GM19438 (cell line): ENCODE measurements around the gene IFFO2.
A peak's percentile ranks its signal among the peaks of the same experiment; 100 is the strongest.

ENCODE experiments used
- ATAC-seq: cut with Tn5 transposase; IDR thresholded peaks from one replicate; pipeline ENCODE4 v1.9.1; 2021; ENCODE audit warnings: low read depth; ENCODE audit not compliant: unreplicated experiment

Gene IFFO2

GRCh38 chr1:18922319-18922726 is 34.2 kb downstream of the IFFO2 start:
- ATAC-seq: no peak

DNA sequence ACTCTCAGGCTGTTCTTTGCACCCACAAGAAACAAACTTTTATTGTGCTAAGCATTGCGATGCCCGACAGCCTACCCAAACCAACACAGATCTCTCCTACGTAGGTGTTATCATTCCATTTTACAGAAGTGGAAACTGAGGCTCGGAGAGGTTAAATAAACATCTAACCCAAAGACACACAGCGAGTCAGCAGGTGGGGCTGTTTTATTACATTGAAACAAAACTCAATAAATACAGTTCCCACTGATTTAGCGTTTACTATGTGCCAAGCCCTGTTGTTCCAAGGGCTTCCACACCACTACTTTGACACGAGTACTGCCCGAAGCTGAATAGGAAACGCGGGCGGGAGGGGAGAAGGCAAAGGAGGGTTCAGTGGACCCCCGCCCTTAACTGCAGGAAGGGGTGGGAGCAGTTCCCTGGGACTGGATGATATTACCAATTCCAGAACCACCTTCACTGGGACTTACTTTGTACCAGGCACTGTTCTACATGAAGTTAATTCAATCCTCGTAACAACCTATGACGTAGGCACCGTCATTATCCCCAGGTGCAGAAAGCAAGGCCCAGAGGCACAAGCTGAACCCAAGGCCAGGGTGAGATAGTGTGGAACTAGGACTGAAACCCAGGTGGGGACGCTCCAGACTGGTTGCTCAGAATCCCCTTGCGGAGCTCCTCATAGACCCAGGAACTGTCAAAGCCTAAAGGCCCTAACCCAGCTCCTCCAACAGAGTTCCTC is 34.8 kb downstream of the IFFO2 start:
- no peak for ATAC-seq

GRCh38 chr1:18920931-18921330 is 35.5 kb downstream of the IFFO2 start:
- no peak for ATAC-seq

DNA sequence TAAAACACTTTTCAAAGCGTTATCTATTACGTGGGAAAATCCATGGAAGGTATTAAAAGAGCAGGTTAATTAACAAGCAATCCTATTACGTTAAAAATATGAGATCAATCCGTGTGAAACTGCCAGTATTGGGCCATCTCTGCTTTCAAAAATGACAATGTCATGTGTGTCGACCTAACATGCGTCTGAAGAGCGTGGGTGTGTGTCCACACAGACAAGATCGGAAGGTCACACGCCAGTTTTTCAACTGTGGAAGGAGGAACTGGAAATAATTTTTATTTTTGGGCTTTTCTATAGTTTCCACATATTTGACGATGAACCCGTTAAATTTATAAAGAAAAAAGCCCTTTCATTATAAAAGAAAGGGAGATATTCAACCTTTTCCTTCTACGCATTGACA is 36.5 kb downstream of the IFFO2 start:
- no peak for ATAC-seq

- no peak for ATAC-seq
Observed at GRCh38 chr1:18919197-18919905, 37.1 kb downstream of the IFFO2 start.

DNA sequence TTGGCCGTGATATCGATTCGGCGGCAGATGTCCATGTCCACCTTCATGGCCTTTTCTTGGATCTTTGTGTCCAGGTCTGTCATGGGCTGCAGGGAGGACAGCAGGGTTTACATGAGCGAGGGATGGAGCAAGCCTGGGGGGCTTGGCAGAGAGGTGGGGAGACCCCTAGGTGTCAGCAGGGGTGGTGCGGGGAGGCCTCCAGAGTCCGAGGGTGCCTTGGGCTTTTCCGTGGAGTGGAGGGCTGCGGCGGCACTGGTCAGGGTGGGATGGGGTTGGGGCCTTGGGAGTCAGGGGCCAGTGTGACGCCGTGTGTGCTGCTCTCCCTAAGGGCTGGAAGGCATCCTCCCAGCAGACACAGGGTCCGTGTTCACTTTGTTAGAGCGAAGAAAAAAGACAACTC is 38.1 kb downstream of the IFFO2 start:
- no peak for ATAC-seq

- ATAC-seq: no peak
Observed at GRCh38 chr1:18917071-18917799, 39.2 kb downstream of the IFFO2 start.

- no peak for ATAC-seq
Observed at GRCh38 chr1:18915341-18915740, 41.1 kb downstream of the IFFO2 start.

DNA sequence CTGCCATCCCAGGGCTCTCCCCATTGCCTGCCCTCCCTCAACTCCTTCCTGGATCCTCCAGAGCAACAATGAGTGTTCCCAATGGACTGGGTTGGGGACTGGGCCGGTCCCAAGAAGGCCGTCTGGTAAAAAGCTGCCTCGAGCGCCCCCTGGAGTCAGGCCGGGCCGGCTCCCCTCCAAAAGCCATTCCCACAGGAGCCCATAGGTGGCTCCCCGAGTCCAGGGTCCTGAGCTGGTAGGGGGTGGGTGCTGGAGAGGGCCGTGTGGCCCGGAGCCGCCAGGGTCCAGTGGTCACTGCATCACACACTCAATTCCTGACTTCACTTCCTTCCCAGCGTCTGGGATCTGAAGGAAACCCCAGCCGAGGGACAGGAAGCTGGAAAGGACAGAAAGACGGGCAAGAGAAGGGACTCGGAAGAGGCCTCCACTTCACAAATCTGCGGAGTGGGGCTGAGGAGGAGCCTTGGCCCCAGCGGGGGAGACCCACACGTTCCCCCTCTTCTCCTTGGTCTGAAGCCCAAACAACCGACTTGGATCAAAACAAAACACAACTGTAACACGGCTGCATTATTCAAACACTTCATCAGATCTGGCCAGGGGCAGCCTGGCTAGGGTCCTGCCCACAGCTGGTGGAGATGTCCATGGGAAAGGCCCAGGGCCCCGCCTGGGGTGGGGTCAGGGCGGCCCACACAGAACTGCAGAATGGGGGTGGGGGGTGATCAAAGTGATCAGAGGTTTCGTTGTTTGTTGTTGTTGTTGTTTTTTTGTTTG is 43.2 kb downstream of the IFFO2 start:
- no peak for ATAC-seq

- ATAC-seq: no peak
Observed at GRCh38 chr1:18912550-18912949, 43.9 kb downstream of the IFFO2 start.

- ATAC-seq: no peak
Observed at GRCh38 chr1:18908911-18909771, 47.3 kb downstream of the IFFO2 start.

DNA sequence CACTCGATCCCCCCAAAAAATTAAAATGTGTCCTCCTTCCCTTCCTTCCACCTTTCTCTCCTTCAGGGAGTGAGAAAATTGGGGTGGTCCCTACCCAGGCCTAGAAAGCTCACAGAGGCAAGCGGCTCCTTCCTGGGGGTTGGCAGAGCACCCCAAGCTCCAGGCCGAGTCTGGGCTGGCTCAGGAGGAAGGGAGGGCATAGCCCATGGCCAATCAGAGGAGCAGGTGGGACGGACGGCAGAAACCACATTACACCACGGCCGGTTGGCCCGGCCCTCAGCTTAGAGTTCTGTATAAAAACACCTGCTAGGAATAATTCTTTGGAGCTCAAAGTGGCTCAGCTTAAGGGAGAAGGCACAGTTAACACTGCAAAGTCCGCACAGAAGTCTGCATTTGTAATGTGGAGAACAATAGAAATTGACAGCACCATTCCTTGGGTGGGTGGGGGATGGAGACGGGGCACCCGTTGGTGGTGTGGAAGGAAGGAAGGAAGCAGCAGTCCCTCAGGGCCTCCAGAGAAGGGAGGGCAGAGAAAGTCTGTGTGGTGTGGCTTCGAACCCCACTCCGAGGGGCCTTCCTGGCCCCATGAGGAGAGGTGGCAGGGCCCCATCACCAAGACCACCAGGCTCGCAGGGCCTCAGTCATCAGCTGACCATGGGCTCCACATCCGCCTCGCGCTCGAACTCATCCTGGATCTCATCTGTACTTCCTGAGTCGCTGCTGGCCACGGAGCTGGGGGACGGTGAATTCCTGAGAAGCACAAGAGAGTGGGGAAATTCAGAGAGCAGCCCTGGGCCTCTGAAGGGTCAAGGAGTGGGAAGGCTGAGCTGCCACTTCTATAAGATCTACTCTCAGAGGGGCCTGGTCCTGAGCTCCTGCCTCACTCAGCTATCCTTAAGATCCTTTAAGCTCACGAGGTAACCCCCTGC is 48.3 kb downstream of the IFFO2 start:
- no peak for ATAC-seq

DNA sequence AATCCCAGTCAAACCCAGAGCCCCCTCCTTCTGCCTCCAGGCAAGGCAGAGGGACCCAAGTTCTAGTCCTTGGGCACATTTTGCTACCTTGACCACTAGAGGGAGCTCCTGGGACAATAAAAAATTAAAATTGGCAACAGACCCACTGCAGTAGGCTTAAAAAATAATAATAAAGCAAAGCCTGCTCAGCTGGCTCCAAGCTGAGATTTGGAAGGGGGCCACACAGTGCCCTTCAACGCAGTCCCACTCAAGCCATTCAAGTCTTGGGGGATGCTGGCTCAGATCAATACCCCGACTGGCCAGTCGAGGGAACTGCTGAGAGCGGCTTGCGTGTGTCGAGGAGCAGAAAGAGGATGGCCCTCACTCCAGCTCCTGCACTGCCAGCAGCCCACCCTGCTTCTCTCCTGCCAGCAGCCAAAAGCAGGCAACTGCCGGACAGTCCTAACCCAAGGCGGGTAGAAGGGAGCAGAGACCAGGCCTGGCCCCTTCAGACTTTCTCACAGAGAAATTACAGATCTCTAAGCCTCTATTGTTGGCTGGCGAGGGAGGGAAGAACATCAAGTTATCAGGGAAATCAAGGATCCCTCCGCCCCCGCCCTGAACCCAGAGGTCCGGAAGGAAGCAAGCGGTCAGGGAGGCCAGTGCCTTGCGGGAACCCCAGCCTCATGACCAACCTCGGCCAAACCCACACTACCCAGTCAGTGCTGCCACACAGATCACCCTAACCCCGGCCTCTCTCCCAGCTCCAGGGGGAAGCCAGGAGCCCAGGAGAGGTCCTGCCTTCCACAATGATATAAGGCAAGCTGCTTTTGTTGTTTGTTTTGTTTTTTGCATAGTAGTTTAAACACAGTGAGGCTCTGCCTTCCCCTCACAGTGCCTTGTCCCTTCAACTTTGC is 49.2 kb downstream of the IFFO2 start:
- no peak for ATAC-seq

DNA sequence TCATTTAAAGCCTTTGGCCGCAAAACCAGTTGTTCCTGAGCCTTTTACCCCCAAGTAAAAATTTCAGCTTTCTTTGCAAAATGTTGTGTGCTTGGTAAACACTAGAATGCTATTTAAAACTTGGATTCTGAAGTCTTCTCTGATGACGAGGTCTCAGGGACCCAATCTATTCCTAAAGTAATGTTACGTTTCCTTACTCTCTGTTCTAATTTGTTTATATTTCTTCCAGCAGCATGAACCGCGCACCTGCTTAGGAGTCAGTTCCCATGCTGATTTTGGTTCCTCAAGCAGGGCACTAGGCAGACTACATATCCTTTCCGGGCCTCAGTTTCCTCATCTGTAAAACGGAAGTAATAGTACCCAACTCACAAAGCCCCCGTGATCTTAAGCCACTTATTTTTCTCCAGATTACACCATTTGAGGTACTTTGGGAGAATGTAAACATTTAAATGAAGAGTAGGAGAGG is 53.2 kb downstream of the IFFO2 start:
- ATAC-seq: no peak

GRCh38 chr1:18902523-18903290 is 53.8 kb downstream of the IFFO2 start, which contains the start of gene ALDH4A1:
ALDH4A1 (minus strand) TSS chr1:18902555; CDS start chr1:18902523, 32 bp downstream.
- ATAC-seq: peak; percentile 98

GRCh38 chr1:18901952-18902522 is 54.4 kb downstream of the IFFO2 start:
- no peak for ATAC-seq
